Skeletal muscle tissue (tissue), 4 donors: ENCODE measurements around the gene RAB36. TPM values are rescaled to one million over a fixed set of nuclear protein-coding genes. Genes with fewer than 3 reads are reported as not detected.

Experiments
- H3K27ac ChIP-seq: one replicate; pipeline ENCODE4 v1.7.0; 2013; ENCODE audit warnings: mild to moderate bottlenecking, low read depth, low read length, inconsistent platforms
- H3K27me3 ChIP-seq, 3 donors: one replicate each; pipeline ENCODE4 v1.7.0; 2013; ENCODE audit warnings: low read length in 3 of 3; ENCODE audit not compliant: control insufficient read depth in 3 of 3, insufficient read depth in 3 of 3
- H3K36me3 ChIP-seq, 3 donors: one replicate each; pipeline ENCODE4 v1.7.0; 2013; ENCODE audit warnings: low read length in 3 of 3; ENCODE audit not compliant: control insufficient read depth in 3 of 3, insufficient read depth in 3 of 3
- H3K4me1 ChIP-seq, 3 donors: one replicate each; pipeline ENCODE4 v1.7.0; 2013; ENCODE audit warnings: low read length in 3 of 3, mild to moderate bottlenecking in 3 of 3; ENCODE audit not compliant: control insufficient read depth in 3 of 3, insufficient read depth in 3 of 3
- H3K4me3 ChIP-seq, 3 donors: one replicate each; pipeline ENCODE4 v1.7.0; 2013; ENCODE audit warnings: low read length in 3 of 3
- H3K9ac ChIP-seq, 3 donors: one replicate each; pipeline ENCODE4 v1.7.0; 2013; ENCODE audit warnings: low read length in 3 of 3, mild to moderate bottlenecking in 3 of 3, moderate library complexity in 2 of 3, low read depth in 1 of 3
- H3K9me3 ChIP-seq, 3 donors: one replicate each; pipeline ENCODE4 v1.7.0; 2013; ENCODE audit warnings: low read length in 3 of 3; ENCODE audit not compliant: control insufficient read depth in 3 of 3
- total RNA-seq: library from RNA; depleted of rRNA; stranded (reverse); fragments of >200 nt; gene quantifications from one replicate; pipeline ENCODE4 v1.2.3, GENCODE V29; 2014
- donor health status: Osteomylitis.

Gene RAB36
- total RNA-seq, 1 donor from 2014 or later = 0.52 TPM

DNA sequence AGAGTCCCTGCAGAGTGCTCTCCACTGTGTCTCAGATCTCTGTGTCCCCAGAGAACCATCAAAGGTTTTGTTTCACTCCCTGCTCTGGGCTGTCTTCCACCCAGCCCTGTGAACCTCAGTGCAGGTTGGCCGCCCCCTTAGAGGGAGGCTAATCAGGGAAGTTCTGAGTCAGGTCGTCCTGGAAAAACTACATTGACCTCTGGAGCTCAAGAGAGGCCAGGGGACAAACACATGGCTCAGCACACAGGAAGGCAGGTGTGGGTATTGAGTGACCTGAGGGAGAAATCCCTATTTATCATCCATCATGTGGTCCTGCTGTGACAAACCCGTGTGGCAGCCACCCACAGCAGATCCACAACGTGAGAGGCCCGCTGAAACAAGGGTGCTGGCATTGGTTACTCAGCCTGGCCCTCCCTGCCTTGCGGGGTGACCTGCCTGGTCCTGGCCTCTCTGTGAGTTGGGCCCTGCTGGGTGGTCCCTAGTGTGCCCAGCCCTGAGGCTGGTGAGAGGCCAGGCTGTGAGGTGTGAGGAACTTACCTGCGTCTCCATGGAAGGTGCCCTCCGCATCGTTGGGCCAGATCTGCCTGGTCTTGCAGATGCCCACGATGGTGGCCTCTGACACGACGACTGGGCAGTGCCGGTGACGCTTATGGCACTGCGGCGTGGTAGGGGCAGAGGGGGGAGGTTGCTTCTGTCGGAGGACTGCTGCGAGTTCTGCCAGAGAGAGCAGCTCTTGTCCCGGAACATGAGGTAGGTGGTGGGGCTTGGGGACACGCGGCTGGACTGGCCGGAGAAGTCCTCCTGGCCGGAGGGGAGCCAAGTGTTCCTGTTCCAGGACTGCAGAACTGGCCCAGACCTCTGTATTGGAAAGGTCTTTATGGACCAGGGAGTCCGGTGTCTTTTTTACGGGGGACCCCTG is 34.4 kb downstream of the RAB36 start:
- Histone ChIP-seq H3K36me3 (no peaks in the 10 kb centered on the region), H3K27me3 (peaks cover 3 to 31% (median 18%) of the 10 kb centered on the region in 3 donors), H3K4me1 (peaks cover 41 to 46% (median 44%) of the 10 kb centered on the region in 3 donors), H3K27ac (peak overlapping the region; percentile 60), H3K4me3 (peak overlapping the region; percentile 65 to 74 (median 70)), H3K9ac (peak overlapping the region; percentile 43 to 71 (median 53)), H3K9me3 (peaks cover 0 to 4% (median 2%) of the 10 kb centered on the region in 3 donors)

DNA sequence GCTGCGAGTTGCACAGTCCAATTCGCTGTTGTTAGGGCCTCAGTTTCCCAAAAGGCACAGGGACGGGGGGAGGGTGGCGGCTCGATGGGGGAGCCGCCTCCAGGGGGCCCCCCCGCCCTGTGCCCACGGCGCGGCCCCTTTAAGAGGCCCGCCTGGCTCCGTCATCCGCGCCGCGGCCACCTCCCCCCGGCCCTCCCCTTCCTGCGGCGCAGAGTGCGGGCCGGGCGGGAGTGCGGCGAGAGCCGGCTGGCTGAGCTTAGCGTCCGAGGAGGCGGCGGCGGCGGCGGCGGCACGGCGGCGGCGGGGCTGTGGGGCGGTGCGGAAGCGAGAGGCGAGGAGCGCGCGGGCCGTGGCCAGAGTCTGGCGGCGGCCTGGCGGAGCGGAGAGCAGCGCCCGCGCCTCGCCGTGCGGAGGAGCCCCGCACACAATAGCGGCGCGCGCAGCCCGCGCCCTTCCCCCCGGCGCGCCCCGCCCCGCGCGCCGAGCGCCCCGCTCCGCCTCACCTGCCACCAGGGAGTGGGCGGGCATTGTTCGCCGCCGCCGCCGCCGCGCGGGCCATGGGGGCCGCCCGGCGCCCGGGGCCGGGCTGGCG is 35.1 kb downstream of the RAB36 start, which contains the start of gene BCR:
Gene BCR (plus strand): TSS at position 209 of the 592 bp plus-strand sequence. CDS start 452 bp downstream, outside the sequence.
- Histone ChIP-seq H3K27ac (peak within 1 kb of the TSS; percentile 60), H3K4me1 (peaks cover 41 to 47% (median 44%) of the 10 kb centered on the region in 3 donors), H3K36me3 (no peaks in the 10 kb centered on the region), H3K9ac (peak within 1 kb of the TSS; percentile 43 to 71 (median 53)), H3K4me3 (peak within 1 kb of the TSS; percentile 71 to 74 (median 71)), H3K9me3 (peaks cover 0 to 4% (median 2%) of the 10 kb centered on the region in 3 donors), H3K27me3 (peaks cover 3 to 31% (median 18%) of the 10 kb centered on the region in 3 donors)

DNA sequence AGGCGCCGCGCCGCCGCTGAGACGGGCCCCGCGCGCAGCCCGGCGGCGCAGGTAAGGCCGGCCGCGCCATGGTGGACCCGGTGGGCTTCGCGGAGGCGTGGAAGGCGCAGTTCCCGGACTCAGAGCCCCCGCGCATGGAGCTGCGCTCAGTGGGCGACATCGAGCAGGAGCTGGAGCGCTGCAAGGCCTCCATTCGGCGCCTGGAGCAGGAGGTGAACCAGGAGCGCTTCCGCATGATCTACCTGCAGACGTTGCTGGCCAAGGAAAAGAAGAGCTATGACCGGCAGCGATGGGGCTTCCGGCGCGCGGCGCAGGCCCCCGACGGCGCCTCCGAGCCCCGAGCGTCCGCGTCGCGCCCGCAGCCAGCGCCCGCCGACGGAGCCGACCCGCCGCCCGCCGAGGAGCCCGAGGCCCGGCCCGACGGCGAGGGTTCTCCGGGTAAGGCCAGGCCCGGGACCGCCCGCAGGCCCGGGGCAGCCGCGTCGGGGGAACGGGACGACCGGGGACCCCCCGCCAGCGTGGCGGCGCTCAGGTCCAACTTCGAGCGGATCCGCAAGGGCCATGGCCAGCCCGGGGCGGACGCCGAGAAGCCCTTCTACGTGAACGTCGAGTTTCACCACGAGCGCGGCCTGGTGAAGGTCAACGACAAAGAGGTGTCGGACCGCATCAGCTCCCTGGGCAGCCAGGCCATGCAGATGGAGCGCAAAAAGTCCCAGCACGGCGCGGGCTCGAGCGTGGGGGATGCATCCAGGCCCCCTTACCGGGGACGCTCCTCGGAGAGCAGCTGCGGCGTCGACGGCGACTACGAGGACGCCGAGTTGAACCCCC is 35.8 kb downstream of the RAB36 start:
- Histone ChIP-seq H3K9ac (peak overlapping the region in 2 of 3 donors; percentile 19 to 50), H3K4me3 (peak overlapping the region; percentile 71 to 72 (median 71)), H3K27ac (peak overlapping the region; percentile 29), H3K27me3 (peaks cover 3 to 31% (median 18%) of the 10 kb centered on the region in 3 donors), H3K36me3 (no peaks in the 10 kb centered on the region), H3K4me1 (peaks cover 41 to 47% (median 44%) of the 10 kb centered on the region in 3 donors), H3K9me3 (peaks cover 0 to 4% (median 0%) of the 10 kb centered on the region in 3 donors)

- peaks cover 41 to 47% (median 44%) of the 10 kb centered on the region in 3 donors for H3K4me1 ChIP-seq
- peak overlapping the region in 2 of 3 donors; percentile 13 to 19 for H3K9ac ChIP-seq
- H3K9me3 ChIP-seq = no peaks in the 10 kb centered on the region
- no peaks in the 10 kb centered on the region for H3K36me3 ChIP-seq
- peak overlapping the region; percentile 64 to 72 (median 71) for H3K4me3 ChIP-seq
- H3K27ac ChIP-seq = peak overlapping the region; percentile 29
- peaks cover 3 to 31% (median 18%) of the 10 kb centered on the region in 3 donors for H3K27me3 ChIP-seq
Observed at GRCh38 chr22:23181721-23182308, 36.5 kb downstream of the RAB36 start.

- Histone ChIP-seq H3K9ac (peak overlapping the region; percentile 13 to 55 (median 40)), H3K27ac (peak overlapping the region; percentile 29), H3K9me3 (no peaks in the 10 kb centered on the region), H3K4me1 (peaks cover 41 to 47% (median 44%) of the 10 kb centered on the region in 3 donors), H3K4me3 (peak overlapping the region; percentile 64 to 72 (median 71)), H3K36me3 (no peaks in the 10 kb centered on the region), H3K27me3 (peaks cover 3 to 31% (median 13%) of the 10 kb centered on the region in 3 donors)
Observed at GRCh38 chr22:23182309-23183060, 37.2 kb downstream of the RAB36 start.

GRCh38 chr22:23183061-23183698 is 37.9 kb downstream of the RAB36 start:
- Histone ChIP-seq H3K9me3 (no peaks in the 10 kb centered on the region), H3K4me3 (peak overlapping the region; percentile 64 to 72 (median 71)), H3K4me1 (peaks cover 44 to 47% (median 45%) of the 10 kb centered on the region in 3 donors), H3K36me3 (no peaks in the 10 kb centered on the region), H3K9ac (peak overlapping the region in 2 of 3 donors; percentile 40 to 55), H3K27me3 (peaks cover 3 to 31% (median 9%) of the 10 kb centered on the region in 3 donors), H3K27ac (peak overlapping the region; percentile 29)

DNA sequence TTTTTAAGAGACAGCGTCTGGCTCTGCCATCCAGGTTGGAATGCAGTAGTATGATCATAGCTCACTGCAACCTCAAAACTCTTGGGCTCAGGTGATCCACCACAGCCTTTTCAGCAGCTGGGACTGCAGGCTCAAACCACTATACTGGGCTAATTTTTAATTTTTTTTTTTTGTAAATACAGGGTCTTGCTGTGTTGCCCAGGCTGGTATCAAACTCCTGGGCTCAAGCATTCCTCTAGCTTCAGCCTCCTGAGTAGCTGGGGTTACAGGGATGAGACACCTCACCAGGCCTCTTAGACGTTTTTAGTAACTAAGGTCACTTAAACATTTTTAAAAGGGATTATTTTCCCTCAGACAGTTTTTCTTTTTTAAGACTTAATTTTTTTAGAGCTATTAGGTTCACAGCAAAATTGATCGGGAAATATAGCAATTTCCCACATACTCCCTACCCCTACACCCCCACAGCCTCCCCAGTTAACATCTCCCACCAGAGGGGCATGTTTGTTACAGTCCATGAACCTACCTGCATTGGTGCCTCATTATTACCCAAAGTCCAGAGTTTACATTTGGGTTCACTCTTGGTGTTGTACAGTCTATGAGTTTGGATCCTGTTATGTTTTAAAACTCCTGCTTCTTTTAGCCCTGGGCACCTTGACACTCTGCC is 39.0 kb downstream of the RAB36 start:
- Histone ChIP-seq H3K4me3 (peak overlapping the region in 1 of 3 donors; percentile 43), H3K27ac (no peak overlapping the region)

GRCh38 chr22:23184764-23185113 is 39.5 kb downstream of the RAB36 start:
- H3K4me1 ChIP-seq = peaks cover 32 to 34% (median 33%) of the 10 kb centered on the region in 3 donors
- peaks cover 1 to 19% (median 5%) of the 10 kb centered on the region in 3 donors for H3K27me3 ChIP-seq
- H3K9ac ChIP-seq = peak overlapping the region in 1 of 3 donors; percentile 32
- no peaks in the 10 kb centered on the region for H3K9me3 ChIP-seq
- no peak overlapping the region for H3K4me3 ChIP-seq
- H3K27ac ChIP-seq = no peak overlapping the region
- no peaks in the 10 kb centered on the region for H3K36me3 ChIP-seq

More for the DNA sequence above, 39.0 kb downstream of the RAB36 start:
- H3K36me3 ChIP-seq = no peaks in the 10 kb centered on the region
- peak overlapping the region in 1 of 3 donors; percentile 32 for H3K9ac ChIP-seq
- no peaks in the 10 kb centered on the region for H3K9me3 ChIP-seq
- H3K4me1 ChIP-seq = peaks cover 37 to 39% (median 38%) of the 10 kb centered on the region in 3 donors
- H3K27me3 ChIP-seq = peaks cover 3 to 24% (median 9%) of the 10 kb centered on the region in 3 donors
